ENCODE results near the gene LRRIQ1.

Gene LRRIQ1

DNA sequence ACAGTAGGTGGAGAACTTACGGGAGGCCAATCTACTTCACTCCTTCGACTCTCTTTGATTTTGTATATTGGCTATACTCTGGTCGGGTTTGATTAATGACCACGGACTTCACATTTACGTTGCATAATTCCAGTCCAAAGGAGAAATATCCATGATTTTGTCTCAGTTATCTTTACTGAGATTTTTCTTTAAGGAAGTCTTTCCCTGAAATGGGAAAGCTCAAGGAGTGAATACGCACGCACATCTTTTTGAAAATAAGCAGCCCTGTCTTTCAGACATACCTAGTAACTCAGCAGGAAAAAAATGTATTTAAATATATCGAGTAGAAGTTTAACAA is 238.1 kb downstream of the LRRIQ1 start:
- no peak overlapping the region for H3K4me3 ChIP-seq (replicated peaks; ENCODE audit: low read depth, low read length)
- H3K27me3 ChIP-seq (replicated peaks; ENCODE audit: control insufficient read depth, insufficient read depth, low read length), result no peaks in the 10 kb centered on the region
- TF ChIP-seq, protein P1, sequence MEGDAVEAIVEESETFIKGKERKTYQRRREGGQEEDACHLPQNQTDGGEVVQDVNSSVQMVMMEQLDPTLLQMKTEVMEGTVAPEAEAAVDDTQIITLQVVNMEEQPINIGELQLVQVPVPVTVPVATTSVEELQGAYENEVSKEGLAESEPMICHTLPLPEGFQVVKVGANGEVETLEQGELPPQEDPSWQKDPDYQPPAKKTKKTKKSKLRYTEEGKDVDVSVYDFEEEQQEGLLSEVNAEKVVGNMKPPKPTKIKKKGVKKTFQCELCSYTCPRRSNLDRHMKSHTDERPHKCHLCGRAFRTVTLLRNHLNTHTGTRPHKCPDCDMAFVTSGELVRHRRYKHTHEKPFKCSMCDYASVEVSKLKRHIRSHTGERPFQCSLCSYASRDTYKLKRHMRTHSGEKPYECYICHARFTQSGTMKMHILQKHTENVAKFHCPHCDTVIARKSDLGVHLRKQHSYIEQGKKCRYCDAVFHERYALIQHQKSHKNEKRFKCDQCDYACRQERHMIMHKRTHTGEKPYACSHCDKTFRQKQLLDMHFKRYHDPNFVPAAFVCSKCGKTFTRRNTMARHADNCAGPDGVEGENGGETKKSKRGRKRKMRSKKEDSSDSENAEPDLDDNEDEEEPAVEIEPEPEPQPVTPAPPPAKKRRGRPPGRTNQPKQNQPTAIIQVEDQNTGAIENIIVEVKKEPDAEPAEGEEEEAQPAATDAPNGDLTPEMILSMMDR (IDR thresholded peaks at IDR 0.05; ENCODE audit: insufficient read depth, low read length, poor library complexity, severe bottlenecking), result no peak
- no peaks in the 10 kb centered on the region for H3K36me3 ChIP-seq (ENCODE audit: control insufficient read depth, insufficient read depth, low read length)
- DNase-seq (ENCODE audit: extremely low read depth, insufficient read length), result no peak

DNA sequence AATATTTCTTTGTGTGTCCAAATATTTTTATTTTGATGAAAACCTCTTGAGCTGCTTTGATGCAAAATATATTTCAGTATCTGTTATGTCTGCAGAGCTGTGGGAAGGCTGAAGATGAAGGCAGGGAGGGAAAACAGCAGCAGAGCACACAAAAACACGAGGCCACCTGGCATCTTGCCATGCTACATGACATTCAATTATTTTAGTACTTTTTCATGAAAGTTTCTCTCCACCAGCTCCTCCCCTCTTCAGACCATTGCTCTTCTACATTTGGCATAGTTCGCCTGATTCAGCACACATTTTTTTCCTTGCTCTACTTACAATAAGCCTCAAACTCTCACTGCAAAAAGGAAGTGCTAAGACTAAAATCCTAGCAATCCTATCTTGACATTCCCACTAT is 239.2 kb downstream of the LRRIQ1 start:
- Histone ChIP-seq H3K4me3 (replicated peaks; ENCODE audit: low read depth, low read length) (no peak overlapping the region), H3K36me3 (ENCODE audit: control insufficient read depth, insufficient read depth, low read length) (no peaks in the 10 kb centered on the region), H3K27me3 (replicated peaks; ENCODE audit: control insufficient read depth, insufficient read depth, low read length) (no peaks in the 10 kb centered on the region)
- TF ChIP-seq, protein P1 (IDR thresholded peaks at IDR 0.05; ENCODE audit: insufficient read depth, low read length, poor library complexity, severe bottlenecking), result no peak
- no peak for DNase-seq (ENCODE audit: extremely low read depth, insufficient read length)

DNA sequence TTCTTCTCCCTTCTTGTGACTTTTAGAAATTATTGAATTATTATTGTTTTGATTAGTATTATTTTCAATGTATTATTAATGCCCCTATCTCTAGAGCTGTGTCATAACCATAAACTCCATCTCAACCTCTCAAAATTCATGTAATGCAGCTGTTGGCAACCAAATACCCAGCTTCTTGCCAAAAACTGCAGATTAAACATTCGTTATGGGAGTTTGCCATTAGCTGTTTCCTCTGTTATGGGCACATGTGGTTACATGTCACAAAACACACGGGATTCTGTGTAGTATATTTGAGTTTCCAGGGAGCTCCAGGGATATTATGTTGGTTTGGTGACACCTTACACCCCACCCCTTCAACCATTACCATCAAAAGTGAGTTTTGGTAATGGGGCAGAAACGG is 241.0 kb downstream of the LRRIQ1 start:
- no peak for DNase-seq (ENCODE audit: extremely low read depth, insufficient read length)
- Histone ChIP-seq H3K27me3 (replicated peaks; ENCODE audit: control insufficient read depth, insufficient read depth, low read length) (0 out of 2 replicates have a peak, but pooled peaks cover 1% of the 10 kb centered on the region), H3K4me3 (replicated peaks; ENCODE audit: low read depth, low read length) (no peak overlapping the region), H3K36me3 (ENCODE audit: control insufficient read depth, insufficient read depth, low read length) (no peaks in the 10 kb centered on the region)
- TF ChIP-seq, protein P1 (IDR thresholded peaks at IDR 0.05; ENCODE audit: insufficient read depth, low read length, poor library complexity, severe bottlenecking), result no peak

DNA sequence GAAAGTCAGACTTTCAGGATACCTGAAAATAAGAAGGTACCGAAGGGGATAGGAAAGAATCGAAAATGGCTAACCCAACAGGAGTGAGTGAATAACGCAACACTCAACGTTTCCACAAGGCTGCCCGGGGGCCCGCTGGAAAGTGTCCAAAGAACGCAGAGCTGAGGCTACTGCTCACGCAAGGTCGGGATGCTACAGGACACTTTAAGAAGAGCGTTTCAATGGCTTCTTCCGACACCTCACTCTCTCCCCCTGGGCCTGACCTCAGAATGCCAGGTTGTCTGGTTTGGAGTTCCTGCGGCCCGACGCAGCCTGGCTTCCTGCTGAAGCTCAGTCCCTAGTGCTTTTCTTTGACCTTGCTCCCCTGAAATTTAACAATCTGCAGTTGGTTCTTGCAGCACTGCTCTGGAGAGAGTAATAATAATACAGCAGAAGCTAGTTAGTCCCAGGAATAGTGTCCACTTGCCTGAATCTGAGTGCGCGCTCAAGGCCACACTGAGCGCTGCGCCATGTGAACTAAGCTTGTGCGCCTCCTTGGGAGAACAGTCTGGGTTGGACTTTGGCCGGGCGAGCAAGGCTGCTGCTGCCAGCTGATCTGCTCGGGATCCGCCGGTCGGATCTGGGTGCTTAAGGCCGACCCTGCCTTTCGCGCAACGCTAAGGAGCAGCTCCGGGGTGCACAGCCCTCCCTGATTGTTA is 241.9 kb downstream of the LRRIQ1 start:
- Histone ChIP-seq H3K27me3 (replicated peaks; ENCODE audit: control insufficient read depth, insufficient read depth, low read length) (0 out of 2 replicates have a peak, but pooled peaks cover 1% of the 10 kb centered on the region), H3K4me3 (replicated peaks; ENCODE audit: low read depth, low read length) (no peak overlapping the region), H3K36me3 (ENCODE audit: control insufficient read depth, insufficient read depth, low read length) (no peaks in the 10 kb centered on the region)
- DNase-seq (ENCODE audit: extremely low read depth, insufficient read length), result no peak
- TF ChIP-seq, protein P1 (IDR thresholded peaks at IDR 0.05; ENCODE audit: insufficient read depth, low read length, poor library complexity, severe bottlenecking), result no peak

DNA sequence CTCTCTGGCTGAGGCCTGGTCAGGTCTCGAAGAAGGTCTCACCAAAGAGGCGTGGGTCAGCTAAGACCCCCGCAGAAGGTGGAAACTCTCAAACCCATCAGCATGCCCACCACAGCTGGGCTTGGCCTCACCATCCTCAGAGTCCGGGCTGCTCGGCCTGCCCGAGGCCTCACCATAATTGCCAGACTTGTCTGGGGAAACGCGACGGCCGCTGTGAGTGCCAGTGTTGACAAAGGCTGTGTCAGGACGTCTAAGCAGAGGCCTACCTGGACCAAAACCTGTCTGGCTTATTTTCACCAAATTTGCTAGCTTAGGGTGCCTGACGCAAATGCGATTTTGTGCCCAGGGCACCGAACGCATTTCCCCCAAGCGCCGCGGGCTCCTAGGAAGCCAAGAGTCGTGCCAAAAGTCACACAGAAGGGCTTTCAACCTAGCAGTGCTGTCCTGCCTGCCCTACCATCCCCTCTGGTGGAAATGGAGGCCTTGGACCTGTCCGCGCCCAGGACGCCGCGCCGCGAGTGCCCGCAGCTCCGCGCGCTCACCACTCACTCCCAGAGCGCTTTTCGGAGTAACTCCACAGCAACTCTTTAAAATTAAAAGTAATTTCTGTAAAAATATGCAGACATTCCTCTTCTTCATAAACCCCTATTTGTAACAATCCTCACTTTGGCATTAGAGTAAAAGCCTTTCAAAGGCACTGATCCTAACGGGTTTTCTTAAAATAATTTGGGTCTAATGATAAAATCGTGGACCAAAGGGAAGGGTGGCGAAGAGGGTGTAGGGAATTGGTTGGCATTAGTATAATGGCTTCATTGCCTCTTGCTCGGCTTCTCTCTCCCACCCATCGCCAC is 242.7 kb downstream of the LRRIQ1 start:
- H3K27me3 ChIP-seq (replicated peaks; ENCODE audit: control insufficient read depth, insufficient read depth, low read length), result 0 out of 2 replicates have a peak, but pooled peaks cover 1% of the 10 kb centered on the region
- H3K4me3 ChIP-seq (replicated peaks; ENCODE audit: low read depth, low read length), result no peak overlapping the region
- DNase-seq (ENCODE audit: extremely low read depth, insufficient read length), result no peak
- TF ChIP-seq, protein P1 (IDR thresholded peaks at IDR 0.05; ENCODE audit: insufficient read depth, low read length, poor library complexity, severe bottlenecking), result no peak
- no peaks in the 10 kb centered on the region for H3K36me3 ChIP-seq (ENCODE audit: control insufficient read depth, insufficient read depth, low read length)
